Measurements from ENCODE around the gene NOL9. TPM values are rescaled to one million over a fixed set of nuclear protein-coding genes. Genes with fewer than 3 reads are reported as not detected.
"Not testable (repeated sequence)": the region's sequence is repeated elsewhere in the genome, so short reads cannot be mapped to it uniquely, and the experiment has no call there.

Gene NOL9
- total RNA-seq, 1 experiment from 2014 or later = 37.6 TPM

DNA sequence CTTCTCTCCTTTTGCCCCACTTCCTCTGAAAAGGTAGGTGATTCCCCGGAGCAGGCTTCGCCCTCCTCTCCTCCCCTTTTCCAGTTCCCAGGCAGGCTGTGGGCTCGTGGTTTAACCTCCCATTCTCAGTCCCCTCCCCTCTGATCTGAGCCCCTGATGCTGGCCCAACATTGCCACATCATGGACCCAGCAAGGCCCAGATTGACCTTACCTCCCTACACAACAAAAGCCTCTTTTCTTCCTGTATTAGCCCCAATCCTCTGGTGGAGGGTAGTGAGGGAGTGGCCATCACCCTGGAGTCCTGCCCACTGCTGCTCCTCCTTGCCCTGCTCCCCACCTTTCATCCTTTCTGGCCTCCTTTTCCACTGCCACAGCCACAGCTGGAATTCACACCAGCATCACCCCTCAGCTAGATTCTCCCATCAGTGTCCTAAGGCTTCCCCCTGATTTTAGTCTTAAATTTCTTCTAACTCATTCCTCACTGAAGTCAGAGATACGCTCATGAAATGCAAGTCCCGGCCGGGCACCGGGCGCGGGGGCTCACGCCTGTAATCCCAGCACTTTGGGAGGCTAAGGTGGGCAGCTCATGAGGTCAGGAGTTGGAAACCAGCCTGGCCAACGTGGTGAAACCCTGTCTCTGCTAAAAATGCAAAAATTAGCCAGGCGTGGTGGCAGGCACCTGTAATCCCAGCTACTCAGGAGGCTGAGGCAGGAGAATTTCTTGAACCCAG is 18.5 kb upstream of the NOL9 start:
- Histone ChIP-seq H3K9me2 (replicated peaks; ENCODE audit: insufficient read depth, low read length) (no peaks in the 10 kb centered on the region), H3K27ac (ENCODE audit: low read length) (no peak overlapping the region), H3K9ac (ENCODE audit: low read length) (no peak overlapping the region), H3K4me2 (ENCODE audit: low read depth, low read length, poor library complexity, severe bottlenecking) (no peak overlapping the region), H3K4me1 (ENCODE audit: low read length) (no peaks in the 10 kb centered on the region), H2AFZ (ENCODE audit: low read length) (no peak overlapping the region), H3K27me3 (ENCODE audit: low read length) (no peaks in the 10 kb centered on the region; the same call in 1 of the 2 replicates), H4K20me1 (ENCODE audit: insufficient read depth, low read depth, low read length) (no peaks in the 10 kb centered on the region), H3K79me2 (ENCODE audit: low read length) (no peaks in the 10 kb centered on the region), H3K36me3 (ENCODE audit: insufficient read depth, low read length) (no peaks in the 10 kb centered on the region), H3K9me3 (ENCODE audit: low read length) (peaks cover 3% of the 10 kb centered on the region; the same call in 1 of the 2 replicates), H3K4me3 (ENCODE audit: low read length) (no peak overlapping the region)
- no peak for DNase-seq

GRCh38 chr1:6570987-6571386 is 16.7 kb upstream of the NOL9 start:
- H3K4me1 ChIP-seq (ENCODE audit: low read length) = no peaks in the 10 kb centered on the region
- H3K27ac ChIP-seq (ENCODE audit: low read length) = no peak overlapping the region
- no peak overlapping the region for H2AFZ ChIP-seq (ENCODE audit: low read length)
- no peaks in the 10 kb centered on the region for H4K20me1 ChIP-seq (ENCODE audit: insufficient read depth, low read depth, low read length)
- no peaks in the 10 kb centered on the region for H3K79me2 ChIP-seq (ENCODE audit: low read length)
- H3K36me3 ChIP-seq (ENCODE audit: insufficient read depth, low read length) = no peaks in the 10 kb centered on the region
- H3K4me2 ChIP-seq (ENCODE audit: low read depth, low read length, poor library complexity, severe bottlenecking) = no peak overlapping the region
- no peaks in the 10 kb centered on the region; the same call in 1 of the 2 replicates for H3K27me3 ChIP-seq (ENCODE audit: low read length)
- H3K4me3 ChIP-seq (ENCODE audit: low read length) = no peak overlapping the region
- H3K9me3 ChIP-seq (ENCODE audit: low read length) = peaks cover 3% of the 10 kb centered on the region; the same call in 1 of the 2 replicates
- H3K9me2 ChIP-seq (replicated peaks; ENCODE audit: insufficient read depth, low read length) = no peaks in the 10 kb centered on the region
- DNase-seq = no peak
- no peak overlapping the region for H3K9ac ChIP-seq (ENCODE audit: low read length)

DNA sequence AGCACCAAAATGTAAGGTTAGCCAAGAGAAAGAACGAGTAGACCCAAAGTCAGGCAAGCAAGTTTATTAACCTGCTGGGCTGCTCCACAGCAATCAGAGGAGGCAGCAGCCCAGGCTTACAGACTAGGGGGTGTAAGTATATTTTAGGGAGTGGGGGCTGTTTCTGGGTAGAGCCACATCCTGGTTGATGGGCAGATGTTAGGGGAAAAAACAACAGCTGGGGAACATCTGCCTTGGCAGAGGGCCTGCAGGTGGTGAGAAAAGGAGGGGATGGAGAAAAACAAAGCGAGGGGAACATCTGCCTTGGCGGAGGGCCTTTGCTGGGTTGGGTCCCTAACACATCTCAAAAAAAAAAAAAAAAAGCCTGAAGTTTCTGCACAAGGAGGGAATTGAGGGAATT is 15.8 kb upstream of the NOL9 start:
- H4K20me1 ChIP-seq (ENCODE audit: insufficient read depth, low read depth, low read length) = no peaks in the 10 kb centered on the region
- H3K4me1 ChIP-seq (ENCODE audit: low read length) = no peaks in the 10 kb centered on the region
- no peaks in the 10 kb centered on the region for H3K36me3 ChIP-seq (ENCODE audit: insufficient read depth, low read length)
- H3K4me2 ChIP-seq (ENCODE audit: low read depth, low read length, poor library complexity, severe bottlenecking) = no peak overlapping the region
- H3K79me2 ChIP-seq (ENCODE audit: low read length) = no peaks in the 10 kb centered on the region
- H3K9me3 ChIP-seq (ENCODE audit: low read length) = peaks cover 3% of the 10 kb centered on the region; the same call in 1 of the 2 replicates
- H3K9ac ChIP-seq (ENCODE audit: low read length) = no peak overlapping the region
- no peaks in the 10 kb centered on the region; the same call in 1 of the 2 replicates for H3K27me3 ChIP-seq (ENCODE audit: low read length)
- no peak for DNase-seq
- H3K9me2 ChIP-seq (replicated peaks; ENCODE audit: insufficient read depth, low read length) = no peaks in the 10 kb centered on the region
- no peak overlapping the region for H3K27ac ChIP-seq (ENCODE audit: low read length)
- H2AFZ ChIP-seq (ENCODE audit: low read length) = no peak overlapping the region
- H3K4me3 ChIP-seq (ENCODE audit: low read length) = no peak overlapping the region

GRCh38 chr1:6569033-6569432 is 14.7 kb upstream of the NOL9 start:
- Histone ChIP-seq H3K9me2 (replicated peaks; ENCODE audit: insufficient read depth, low read length) (no peaks in the 10 kb centered on the region), H3K9me3 (ENCODE audit: low read length) (peaks cover 3% of the 10 kb centered on the region; the same call in 1 of the 2 replicates), H3K27ac (ENCODE audit: low read length) (no peak overlapping the region), H3K4me1 (ENCODE audit: low read length) (no peaks in the 10 kb centered on the region), H3K36me3 (ENCODE audit: insufficient read depth, low read length) (no peaks in the 10 kb centered on the region), H3K4me3 (ENCODE audit: low read length) (no peak overlapping the region), H3K4me2 (ENCODE audit: low read depth, low read length, poor library complexity, severe bottlenecking) (no peak overlapping the region), H3K79me2 (ENCODE audit: low read length) (no peaks in the 10 kb centered on the region), H3K27me3 (ENCODE audit: low read length) (no peaks in the 10 kb centered on the region; the same call in 1 of the 2 replicates), H4K20me1 (ENCODE audit: insufficient read depth, low read depth, low read length) (no peaks in the 10 kb centered on the region), H3K9ac (ENCODE audit: low read length) (no peak overlapping the region), H2AFZ (ENCODE audit: low read length) (no peak overlapping the region)
- no peak for DNase-seq

DNA sequence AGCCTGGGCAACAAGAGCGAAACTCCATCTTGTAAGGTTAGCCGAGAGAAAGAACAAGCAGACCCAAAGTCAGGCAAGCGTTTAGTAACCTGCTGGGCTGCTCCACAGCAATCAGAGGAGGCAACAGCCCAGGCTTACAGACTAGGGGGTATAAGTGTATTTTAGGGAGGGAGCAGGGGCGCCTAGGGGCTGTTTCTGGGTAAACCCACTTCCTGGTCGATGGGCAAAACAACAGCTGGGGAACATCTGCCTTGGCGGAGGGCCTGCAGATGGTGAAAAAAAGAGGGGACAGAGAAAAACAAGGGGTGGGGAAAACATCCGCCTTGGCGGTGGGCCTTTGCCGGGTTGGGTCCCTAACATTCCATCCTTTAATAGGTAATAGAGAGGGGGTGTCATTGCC is 6.0 kb upstream of the NOL9 start:
- Histone ChIP-seq H3K79me2 (ENCODE audit: low read length) (no peaks in the 10 kb centered on the region), H3K4me2 (ENCODE audit: low read depth, low read length, poor library complexity, severe bottlenecking) (no peak overlapping the region), H3K9me2 (replicated peaks; ENCODE audit: insufficient read depth, low read length) (no peaks in the 10 kb centered on the region), H3K36me3 (ENCODE audit: insufficient read depth, low read length) (no peaks in the 10 kb centered on the region), H2AFZ (ENCODE audit: low read length) (no peak overlapping the region), H3K4me3 (ENCODE audit: low read length) (no peak overlapping the region), H3K9ac (ENCODE audit: low read length) (no peak overlapping the region), H3K27me3 (ENCODE audit: low read length) (no peaks in the 10 kb centered on the region), H3K9me3 (ENCODE audit: low read length) (no peaks in the 10 kb centered on the region), H3K4me1 (ENCODE audit: low read length) (peaks cover 2% of the 10 kb centered on the region), H3K27ac (ENCODE audit: low read length) (no peak overlapping the region), H4K20me1 (ENCODE audit: insufficient read depth, low read depth, low read length) (no peaks in the 10 kb centered on the region)
- no peak for DNase-seq

- H3K4me3 ChIP-seq (ENCODE audit: low read length); H3K9me3 ChIP-seq (ENCODE audit: low read length); H2AFZ ChIP-seq (ENCODE audit: low read length); H3K9ac ChIP-seq (ENCODE audit: low read length); H3K4me2 ChIP-seq (ENCODE audit: low read depth, low read length, poor library complexity, severe bottlenecking); DNase-seq; H3K9me2 ChIP-seq (replicated peaks; ENCODE audit: insufficient read depth, low read length); H3K36me3 ChIP-seq (ENCODE audit: insufficient read depth, low read length); H4K20me1 ChIP-seq (ENCODE audit: insufficient read depth, low read depth, low read length); H3K27ac ChIP-seq (ENCODE audit: low read length); H3K79me2 ChIP-seq (ENCODE audit: low read length); H3K27me3 ChIP-seq (ENCODE audit: low read length); H3K4me1 ChIP-seq (ENCODE audit: low read length): not testable (repeated sequence)
These were observed 4.8 kb upstream of the NOL9 start for GRCh38 chr1:6559161-6559560.

GRCh38 chr1:6557597-6557996 is 3.3 kb upstream of the NOL9 start:
- no peaks in the 10 kb centered on the region for H3K36me3 ChIP-seq (ENCODE audit: insufficient read depth, low read length)
- H3K4me2 ChIP-seq (ENCODE audit: low read depth, low read length, poor library complexity, severe bottlenecking) = no peak overlapping the region
- H4K20me1 ChIP-seq (ENCODE audit: insufficient read depth, low read depth, low read length) = no peaks in the 10 kb centered on the region; the same call in 1 of the 2 replicates
- H3K4me3 ChIP-seq (ENCODE audit: low read length) = no peak overlapping the region
- H3K4me1 ChIP-seq (ENCODE audit: low read length) = peaks cover 17% of the 10 kb centered on the region
- no peak overlapping the region for H3K9ac ChIP-seq (ENCODE audit: low read length)
- no peaks in the 10 kb centered on the region for H3K9me2 ChIP-seq (replicated peaks; ENCODE audit: insufficient read depth, low read length)
- peaks cover 17% of the 10 kb centered on the region for H3K79me2 ChIP-seq (ENCODE audit: low read length)
- no peak overlapping the region for H3K27ac ChIP-seq (ENCODE audit: low read length)
- no peaks in the 10 kb centered on the region for H3K9me3 ChIP-seq (ENCODE audit: low read length)
- no peaks in the 10 kb centered on the region for H3K27me3 ChIP-seq (ENCODE audit: low read length)
- no peak overlapping the region for H2AFZ ChIP-seq (ENCODE audit: low read length)
- no peak for DNase-seq

DNA sequence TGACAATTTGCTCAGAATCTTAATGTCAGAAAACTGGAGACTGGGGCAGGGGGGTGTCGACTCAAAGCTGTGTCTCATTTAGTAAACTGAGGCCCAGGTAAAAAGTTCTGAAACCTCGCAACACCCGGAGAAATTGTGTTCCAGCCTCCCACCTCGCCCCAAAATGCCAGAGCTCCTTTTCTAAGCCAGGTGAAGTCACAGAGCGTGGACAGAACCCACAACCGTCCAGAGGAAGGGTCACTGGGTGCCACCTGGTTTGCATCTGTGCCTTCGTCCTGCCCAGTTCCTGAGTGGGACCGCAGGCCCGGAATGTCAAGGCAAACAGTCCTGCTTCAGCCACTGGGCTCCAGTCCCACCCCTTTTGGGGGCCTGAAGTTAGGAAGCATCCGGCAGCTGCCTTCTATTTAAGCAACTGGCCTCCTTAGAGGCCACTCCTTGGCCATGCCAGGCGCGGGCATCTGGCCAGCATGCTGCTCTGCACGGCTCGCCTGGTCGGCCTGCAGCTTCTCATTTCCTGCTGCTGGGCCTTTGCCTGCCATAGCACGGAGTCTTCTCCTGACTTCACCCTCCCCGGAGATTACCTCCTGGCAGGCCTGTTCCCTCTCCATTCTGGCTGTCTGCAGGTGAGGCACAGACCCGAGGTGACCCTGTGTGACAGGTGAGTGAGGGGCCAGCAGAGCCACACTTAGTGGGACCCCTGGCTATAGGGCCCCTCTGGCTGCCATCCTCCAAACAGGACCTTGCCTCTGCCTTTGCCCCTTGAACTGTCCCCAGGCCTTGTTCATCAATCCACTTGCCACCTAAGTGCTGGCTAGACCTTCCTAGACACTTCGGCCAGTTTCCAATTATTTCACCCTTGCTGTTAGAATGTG is 830 bp upstream of the NOL9 start, which contains the start of gene TAS1R1:
TSS of gene TAS1R1 (plus strand) at position 401 of the 872 bp plus-strand sequence. CDS start at position 468, 67 bp downstream.
- peaks cover 29% of the 10 kb centered on the region for H3K79me2 ChIP-seq (ENCODE audit: low read length)
- peak within 1 kb of the TSS; percentile 95 for H2AFZ ChIP-seq (ENCODE audit: low read length)
- no peak for DNase-seq
- H3K9me2 ChIP-seq (replicated peaks; ENCODE audit: insufficient read depth, low read length) = no peaks in the 10 kb centered on the region
- peak within 1 kb of the TSS; percentile 64 for H3K27ac ChIP-seq (ENCODE audit: low read length)
- peaks cover 6% of the 10 kb centered on the region for H3K36me3 ChIP-seq (ENCODE audit: insufficient read depth, low read length)
- peaks cover 19% of the 10 kb centered on the region for H3K4me1 ChIP-seq (ENCODE audit: low read length)
- peak within 1 kb of the TSS; percentile 91 for H3K4me2 ChIP-seq (ENCODE audit: low read depth, low read length, poor library complexity, severe bottlenecking)
- H3K27me3 ChIP-seq (ENCODE audit: low read length) = no peaks in the 10 kb centered on the region
- H3K9ac ChIP-seq (ENCODE audit: low read length) = peak within 1 kb of the TSS; percentile 100
- no peaks in the 10 kb centered on the region for H3K9me3 ChIP-seq (ENCODE audit: low read length)
- H3K4me3 ChIP-seq (ENCODE audit: low read length) = peak within 1 kb of the TSS; percentile 100
- H4K20me1 ChIP-seq (ENCODE audit: insufficient read depth, low read depth, low read length) = no peaks in the 10 kb centered on the region; the same call in 1 of the 2 replicates

Data from Karpas-422 (cell line).